ENCODE results near the gene PARD3.
"Not testable (repeated sequence)": the region's sequence is repeated elsewhere in the genome, so short reads cannot be mapped to it uniquely, and the experiment has no call there.

Gene PARD3

GRCh38 chr10:34294137-34294536, 521.0 kb downstream of the PARD3 start:
- no peak for DNase-seq (ENCODE audit: low spot score)

- DNase-seq (ENCODE audit: low spot score) = no peak
Measured at GRCh38 chr10:34292675-34293074, 522.4 kb downstream of the PARD3 start.

- DNase-seq (ENCODE audit: low spot score) = no peak
Measured at GRCh38 chr10:34292194-34292565, 522.9 kb downstream of the PARD3 start.

GRCh38 chr10:34291466-34292193, 523.5 kb downstream of the PARD3 start:
- no peak for DNase-seq (ENCODE audit: low spot score)

- DNase-seq (ENCODE audit: low spot score) = no peak
Measured at GRCh38 chr10:34290412-34291081, 524.5 kb downstream of the PARD3 start.

- peak; percentile 9 for DNase-seq (ENCODE audit: low spot score)
Measured at GRCh38 chr10:34288634-34289033, 526.5 kb downstream of the PARD3 start.

- DNase-seq (ENCODE audit: low spot score) = no peak
Measured at GRCh38 chr10:34286136-34286739, 528.9 kb downstream of the PARD3 start.

- DNase-seq (ENCODE audit: low spot score) = no peak
Measured at GRCh38 chr10:34281661-34282582, 533.2 kb downstream of the PARD3 start.

- no peak for DNase-seq (ENCODE audit: low spot score)
Measured at GRCh38 chr10:34280599-34281374, 534.3 kb downstream of the PARD3 start.

GRCh38 chr10:34275626-34276130, 539.4 kb downstream of the PARD3 start:
- DNase-seq (ENCODE audit: low spot score) = no peak

GRCh38 chr10:34274906-34275305, 540.2 kb downstream of the PARD3 start:
- DNase-seq (ENCODE audit: low spot score) = no peak

GRCh38 chr10:34273340-34273739, 541.8 kb downstream of the PARD3 start:
- no peak for DNase-seq (ENCODE audit: low spot score)

- DNase-seq (ENCODE audit: low spot score) = no peak
Measured at GRCh38 chr10:34272316-34272715, 542.8 kb downstream of the PARD3 start.

- DNase-seq (ENCODE audit: low spot score) = not testable (repeated sequence)
Measured at GRCh38 chr10:34268410-34268809, 546.7 kb downstream of the PARD3 start.

GRCh38 chr10:34262985-34263384, 552.1 kb downstream of the PARD3 start:
- DNase-seq (ENCODE audit: low spot score) = no peak

GRCh38 chr10:34260904-34261303, 554.2 kb downstream of the PARD3 start:
- DNase-seq (ENCODE audit: low spot score) = no peak

GRCh38 chr10:34256216-34256615, 558.9 kb downstream of the PARD3 start:
- no peak for DNase-seq (ENCODE audit: low spot score)

- no peak for DNase-seq (ENCODE audit: low spot score)
Measured at GRCh38 chr10:34255035-34255434, 560.1 kb downstream of the PARD3 start.

- DNase-seq (ENCODE audit: low spot score) = peak; percentile 60
Measured at GRCh38 chr10:34254596-34254995, 560.5 kb downstream of the PARD3 start.

- peak; percentile 13 for DNase-seq (ENCODE audit: low spot score)
Measured at GRCh38 chr10:34252111-34252510, 563.0 kb downstream of the PARD3 start.

- no peak for DNase-seq (ENCODE audit: low spot score)
Measured at GRCh38 chr10:34251177-34251576, 563.9 kb downstream of the PARD3 start.

Data from SW480 (cell line).